GM21825 (cell line): Measurements from ENCODE around the gene CD70.
"Not testable (repeated sequence)": the region's sequence is repeated elsewhere in the genome, so short reads cannot be mapped to it uniquely, and the experiment has no call there.

ENCODE experiments used
- ATAC-seq: cut with Tn5 transposase; IDR thresholded peaks from one replicate; pipeline ENCODE4 v1.9.1; 2021; ENCODE audit warnings: mild to moderate bottlenecking, moderate library complexity; ENCODE audit not compliant: unreplicated experiment

Gene CD70

GRCh38 chr19:6590827-6591319 is at the start of gene CD70:
TSS of gene CD70 (minus strand) at chr19:6591150. CDS start at chr19:6591002, 148 bp downstream.
- ATAC-seq, result peak; percentile 63

- not testable (repeated sequence) for ATAC-seq
These were observed 49.4 kb upstream of the CD70 start for GRCh38 chr19:6640333-6640732.

- ATAC-seq, result no peak
These were observed 48.5 kb upstream of the CD70 start for GRCh38 chr19:6639439-6639838.

GRCh38 chr19:6633456-6633813 is 42.5 kb upstream of the CD70 start:
- ATAC-seq, result not testable (repeated sequence)

- ATAC-seq, result not testable (repeated sequence)
These were observed 42.0 kb upstream of the CD70 start for GRCh38 chr19:6632747-6633455.

GRCh38 chr19:6632002-6632621 is 41.2 kb upstream of the CD70 start:
- no peak for ATAC-seq

- ATAC-seq, result no peak
These were observed 35.8 kb upstream of the CD70 start for GRCh38 chr19:6626764-6627163.

GRCh38 chr19:6617374-6617773 is 26.4 kb upstream of the CD70 start:
- no peak for ATAC-seq

GRCh38 chr19:6616011-6616410 is 25.1 kb upstream of the CD70 start:
- ATAC-seq, result peak; percentile 60

- ATAC-seq, result no peak
These were observed 22.8 kb upstream of the CD70 start for GRCh38 chr19:6613711-6614110.

GRCh38 chr19:6610934-6611852 is 20.2 kb upstream of the CD70 start:
- no peak for ATAC-seq

- no peak for ATAC-seq
These were observed 18.0 kb upstream of the CD70 start for GRCh38 chr19:6608940-6609339.

- not testable (repeated sequence) for ATAC-seq
These were observed 17.2 kb upstream of the CD70 start for GRCh38 chr19:6608146-6608545.

GRCh38 chr19:6606276-6607070 is 15.5 kb upstream of the CD70 start:
- ATAC-seq, result not testable (repeated sequence)

GRCh38 chr19:6604906-6605305 is 14.0 kb upstream of the CD70 start:
- ATAC-seq, result no peak

GRCh38 chr19:6602729-6603114 is 11.8 kb upstream of the CD70 start:
- ATAC-seq, result no peak

GRCh38 chr19:6601537-6602052 is 10.6 kb upstream of the CD70 start:
- not testable (repeated sequence) for ATAC-seq

- ATAC-seq, result not testable (repeated sequence)
These were observed 10.1 kb upstream of the CD70 start for GRCh38 chr19:6600951-6601536.

- ATAC-seq, result no peak
These were observed 9.0 kb upstream of the CD70 start for GRCh38 chr19:6599866-6600454.
